Activated T-cell treated with anti-CD3 and anti-CD28 coated beads, Interleukin-2, amount 50 U/mL, for 72 hours (primary cell): Measurements from ENCODE around the gene METTL1. TPM values are rescaled to one million over a fixed set of nuclear protein-coding genes. Genes with fewer than 3 reads are reported as not detected.
"Not testable (repeated sequence)": the region's sequence is repeated elsewhere in the genome, so short reads cannot be mapped to it uniquely, and the experiment has no call there.

Experiments
- ATAC-seq, 2 donors: fragments of 150-1000 bp; cut with Tn5 transposase; replicated peaks in 1 of 2; 2 replicates each; pipeline ENCODE4 v1.10.0; 2021; ENCODE audit warnings: moderate library complexity in 2 of 2, mild to moderate bottlenecking in 1 of 2
- DNase-seq, 2 donors: peaks; one replicate each; pipeline ENCODE4 v3.0.0; 2021 to 2022; ENCODE audit warnings: mixed read lengths in 1 of 2
- H3K27ac Mint-ChIP-seq: one replicate; pipeline ENCODE4 v1.8.0; 2022; ENCODE audit warnings: mild to moderate bottlenecking, moderate library complexity, mixed read lengths
- H3K27me3 Mint-ChIP-seq: one replicate; pipeline ENCODE4 v1.8.0; 2022; ENCODE audit warnings: low read depth, mixed read lengths
- H3K36me3 Mint-ChIP-seq, 2 donors: one replicate each; pipeline ENCODE4 v1.8.0; 2022; ENCODE audit warnings: mixed read lengths in 2 of 2, mild to moderate bottlenecking in 1 of 2; ENCODE audit not compliant: insufficient read depth in 2 of 2
- H3K4me1 Mint-ChIP-seq: one replicate; pipeline ENCODE4 v1.8.0; 2022; ENCODE audit warnings: low read depth, mixed read lengths
- H3K4me3 Mint-ChIP-seq, 2 donors: one replicate each; pipeline ENCODE4 v1.8.0; 2022; ENCODE audit warnings: mild to moderate bottlenecking in 2 of 2, mixed read lengths in 2 of 2, moderate library complexity in 2 of 2
- H3K9me3 Mint-ChIP-seq, 2 donors: one replicate each; pipeline ENCODE4 v1.8.0; 2022; ENCODE audit warnings: mixed read lengths in 2 of 2
- total RNA-seq, 2 donors: library from RNA; stranded (reverse); gene quantifications; one replicate each; pipeline ENCODE4 v1.2.3, GENCODE V29; 2022

METTL1 gene
- total RNA-seq, 2 donors from 2014 or later, result 18.7 TPM

DNA sequence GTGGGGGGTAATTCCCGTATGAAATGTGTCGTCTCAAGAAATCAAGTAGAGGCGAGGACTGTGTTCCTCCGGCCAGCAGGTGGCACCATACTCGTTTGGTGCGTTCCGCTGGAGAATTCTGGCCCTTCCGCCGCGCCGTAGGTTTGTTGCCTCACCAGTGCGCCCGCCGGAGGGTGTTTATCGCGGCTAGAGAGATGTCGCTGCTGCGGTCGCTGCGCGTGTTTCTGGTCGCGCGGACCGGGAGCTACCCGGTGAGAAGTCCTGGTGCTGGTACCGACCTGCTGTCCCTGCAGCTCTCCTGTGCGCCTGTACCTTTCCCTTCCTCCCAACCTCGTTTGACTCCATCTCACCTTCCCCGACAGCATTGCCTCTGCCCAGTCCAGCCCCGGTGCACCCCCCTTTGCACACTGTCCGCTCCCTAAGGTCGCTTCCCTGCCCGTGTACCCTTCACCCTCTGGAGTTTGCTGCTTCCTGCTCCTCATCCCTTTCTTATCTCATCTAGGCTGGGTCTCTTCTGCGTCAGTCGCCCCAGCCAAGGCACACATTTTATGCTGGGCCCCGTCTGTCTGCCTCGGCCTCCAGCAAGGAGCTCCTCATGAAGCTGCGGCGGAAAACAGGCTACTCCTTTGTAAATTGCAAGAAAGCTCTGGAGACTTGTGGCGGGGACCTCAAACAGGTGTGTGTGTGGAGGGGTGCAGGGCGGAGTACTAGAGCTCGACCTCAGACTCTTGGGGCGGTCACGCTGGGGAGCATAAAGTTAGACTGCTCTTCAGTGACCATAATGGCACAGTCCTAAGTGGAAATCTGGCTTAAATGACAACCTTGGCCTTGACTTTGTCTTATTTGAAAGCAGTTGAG is 10.9 kb upstream of the METTL1 start, which contains the start of gene TSFM:
Gene TSFM, plus strand, starts transcription at position 180 of the 858 bp plus-strand sequence. Its CDS starts 15 bp downstream, at position 195.
- no peaks in the 10 kb centered on the region for H3K27me3 Mint-ChIP-seq
- peak; percentile 89 to 91 for ATAC-seq

GRCh38 chr12:57782243-57782607 is 10.3 kb upstream of the METTL1 start:
- peaks cover 1 to 18% of the 10 kb centered on the region in 2 donors for H3K36me3 Mint-ChIP-seq
- DNase-seq (no peak), ATAC-seq (peak in 1 of 2 donors; percentile 1)
- peaks cover 20% of the 10 kb centered on the region for H3K4me1 Mint-ChIP-seq
- H3K4me3 Mint-ChIP-seq, result peak overlapping the region; percentile 98
- no peaks in the 10 kb centered on the region for H3K9me3 Mint-ChIP-seq
- no peaks in the 10 kb centered on the region for H3K27me3 Mint-ChIP-seq
- peak overlapping the region; percentile 97 for H3K27ac Mint-ChIP-seq

More for the DNA sequence above, 10.9 kb upstream of the METTL1 start, which contains the start of gene TSFM:
- Mint-ChIP-seq H3K9me3 (no peaks in the 10 kb centered on the region), H3K4me1 (peaks cover 20% of the 10 kb centered on the region), H3K36me3 (peaks cover 1 to 23% of the 10 kb centered on the region in 2 donors), H3K27ac (peak within 1 kb of the TSS; percentile 97), H3K4me3 (peak within 1 kb of the TSS; percentile 98)
- peak; percentile 97 for DNase-seq

DNA sequence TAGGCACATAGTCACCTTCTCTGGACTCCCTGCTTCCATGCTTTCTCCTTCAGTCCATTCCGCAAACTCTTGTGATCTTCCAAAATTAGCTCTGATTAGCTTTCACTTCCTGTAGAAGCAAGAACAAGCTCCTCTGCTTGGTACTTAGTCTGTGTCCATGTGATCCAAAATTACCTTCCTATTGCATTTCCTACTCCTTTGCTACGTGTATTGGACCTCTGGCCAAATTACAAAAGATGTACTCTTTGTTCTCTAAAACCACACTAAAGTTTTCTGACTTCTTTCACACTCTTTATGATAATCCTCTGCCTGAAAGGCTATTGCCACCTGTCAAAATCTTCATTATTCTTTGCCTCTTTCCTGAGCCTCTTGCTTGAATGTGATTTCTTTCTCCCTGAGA is 9.9 kb upstream of the METTL1 start:
- H3K4me3 Mint-ChIP-seq, result peak overlapping the region in 1 of 2 donors; percentile 98
- H3K36me3 Mint-ChIP-seq, result peaks cover 1 to 18% of the 10 kb centered on the region in 2 donors
- H3K27me3 Mint-ChIP-seq, result no peaks in the 10 kb centered on the region
- no peaks in the 10 kb centered on the region for H3K9me3 Mint-ChIP-seq
- ATAC-seq (no peak), DNase-seq (no peak)
- H3K4me1 Mint-ChIP-seq, result peaks cover 20% of the 10 kb centered on the region
- H3K27ac Mint-ChIP-seq, result peak overlapping the region; percentile 97

- Mint-ChIP-seq H3K4me1 (peaks cover 20% of the 10 kb centered on the region), H3K36me3 (peaks cover 1 to 13% of the 10 kb centered on the region in 2 donors), H3K9me3 (no peaks in the 10 kb centered on the region), H3K27ac (peak overlapping the region; percentile 97), H3K4me3 (no peak overlapping the region), H3K27me3 (no peaks in the 10 kb centered on the region)
- no peak for ATAC-seq
- DNase-seq, result no peak
Measured at GRCh38 chr12:57781244-57781643, 9.3 kb upstream of the METTL1 start.

- Mint-ChIP-seq H3K36me3 (peaks cover 6 to 11% of the 10 kb centered on the region in 2 donors), H3K27me3 (no peaks in the 10 kb centered on the region), H3K4me3 (no peak overlapping the region), H3K4me1 (peaks cover 20% of the 10 kb centered on the region), H3K27ac (no peak overlapping the region), H3K9me3 (no peaks in the 10 kb centered on the region)
- DNase-seq, result no peak
- no peak for ATAC-seq
Measured at GRCh38 chr12:57780284-57780897, 8.5 kb upstream of the METTL1 start.

GRCh38 chr12:57779736-57780135 is 7.8 kb upstream of the METTL1 start:
- no peaks in the 10 kb centered on the region for H3K27me3 Mint-ChIP-seq
- peak overlapping the region; percentile 17 for H3K27ac Mint-ChIP-seq

GRCh38 chr12:57777911-57778310 is 6.0 kb upstream of the METTL1 start:
- Mint-ChIP-seq H3K4me3 (no peak overlapping the region), H3K4me1 (peaks cover 24% of the 10 kb centered on the region), H3K9me3 (no peaks in the 10 kb centered on the region), H3K27ac (no peak overlapping the region), H3K27me3 (no peaks in the 10 kb centered on the region), H3K36me3 (peaks cover 6% of the 10 kb centered on the region in 2 donors)
- DNase-seq (no peak), ATAC-seq (no peak)

More at GRCh38 chr12:57779736-57780135, 7.8 kb upstream of the METTL1 start:
- Mint-ChIP-seq H3K36me3 (peaks cover 6 to 11% of the 10 kb centered on the region in 2 donors), H3K4me3 (no peak overlapping the region), H3K9me3 (no peaks in the 10 kb centered on the region), H3K4me1 (peaks cover 20% of the 10 kb centered on the region)
- ATAC-seq, result no peak
- DNase-seq, result no peak

DNA sequence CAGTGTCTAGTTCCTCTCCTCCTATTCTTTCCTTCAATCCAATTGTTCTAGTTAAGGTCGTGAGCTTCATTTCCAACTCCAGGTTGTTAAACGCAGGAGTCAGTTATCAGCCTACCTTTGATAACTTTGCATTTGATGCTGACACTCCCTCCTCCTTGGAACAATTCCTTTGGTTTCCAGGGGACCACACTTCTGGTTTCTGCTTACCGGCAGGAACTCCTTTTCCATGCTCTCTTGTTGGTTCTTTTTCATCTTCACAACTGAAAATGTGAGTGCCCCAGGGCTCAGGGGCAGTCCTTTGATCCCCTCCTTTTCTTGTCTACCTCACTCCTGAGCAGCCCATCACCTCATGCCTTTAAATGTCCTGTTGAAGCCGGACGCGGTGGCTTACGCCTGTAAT is 5.5 kb upstream of the METTL1 start:
- ATAC-seq (no peak), DNase-seq (no peak)
- peaks cover 3 to 6% of the 10 kb centered on the region in 2 donors for H3K36me3 Mint-ChIP-seq
- no peak overlapping the region for H3K4me3 Mint-ChIP-seq
- peaks cover 22% of the 10 kb centered on the region for H3K4me1 Mint-ChIP-seq
- H3K9me3 Mint-ChIP-seq, result no peaks in the 10 kb centered on the region
- H3K27ac Mint-ChIP-seq, result no peak overlapping the region
- no peaks in the 10 kb centered on the region for H3K27me3 Mint-ChIP-seq

DNA sequence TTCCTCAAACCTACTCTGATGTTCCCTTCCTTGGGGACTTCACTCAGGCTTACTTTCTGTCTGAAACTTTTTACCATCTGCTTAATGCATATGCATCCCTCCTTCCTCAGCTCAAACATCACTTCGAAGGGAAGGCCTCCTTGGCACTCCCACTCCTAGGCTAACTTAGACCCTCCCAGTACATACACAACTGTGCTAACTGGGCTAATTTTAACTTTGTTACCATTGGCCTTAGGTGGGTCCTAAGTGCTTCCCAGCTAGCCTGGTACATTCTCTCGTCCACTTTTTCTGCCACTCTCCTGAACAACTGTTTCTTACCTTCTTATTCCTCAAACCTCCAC is 4.3 kb upstream of the METTL1 start:
- no peak overlapping the region for H3K27ac Mint-ChIP-seq
- H3K27me3 Mint-ChIP-seq, result no peaks in the 10 kb centered on the region
- H3K4me1 Mint-ChIP-seq, result peaks cover 20% of the 10 kb centered on the region
- peaks cover 6 to 8% of the 10 kb centered on the region in 2 donors for H3K36me3 Mint-ChIP-seq
- H3K9me3 Mint-ChIP-seq, result no peaks in the 10 kb centered on the region
- no peak overlapping the region for H3K4me3 Mint-ChIP-seq
- DNase-seq (no peak), ATAC-seq (no peak)

- peaks cover 6 to 8% of the 10 kb centered on the region in 2 donors for H3K36me3 Mint-ChIP-seq
- H3K9me3 Mint-ChIP-seq, result no peaks in the 10 kb centered on the region
- H3K4me1 Mint-ChIP-seq, result peaks cover 25% of the 10 kb centered on the region
- ATAC-seq, result no peak
- DNase-seq, result no peak
- H3K27ac Mint-ChIP-seq, result no peak overlapping the region
- no peaks in the 10 kb centered on the region for H3K27me3 Mint-ChIP-seq
- no peak overlapping the region for H3K4me3 Mint-ChIP-seq
Measured at GRCh38 chr12:57775563-57776246, 3.8 kb upstream of the METTL1 start.

DNA sequence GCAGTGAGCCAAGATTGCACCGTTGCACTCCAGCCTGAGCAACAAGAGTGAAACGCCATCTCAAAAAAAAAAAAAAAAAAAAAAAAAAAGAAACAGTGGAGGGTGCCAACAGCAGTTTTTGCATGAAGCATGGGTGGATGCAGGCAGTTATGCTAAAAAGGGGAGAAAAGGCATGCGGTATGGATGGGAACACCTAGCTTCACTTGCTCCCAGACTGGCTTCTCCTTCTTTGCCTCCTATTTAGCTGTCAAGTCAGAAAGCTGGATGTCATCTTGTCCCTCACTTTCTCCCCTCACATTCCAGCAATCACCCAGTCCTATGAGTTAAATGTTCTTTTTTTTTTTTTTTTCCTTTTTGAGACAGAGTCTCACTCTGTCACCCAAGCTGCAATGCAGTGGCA is 3.1 kb upstream of the METTL1 start:
- no peaks in the 10 kb centered on the region for H3K9me3 Mint-ChIP-seq
- no peak overlapping the region for H3K27ac Mint-ChIP-seq
- no peak overlapping the region for H3K4me3 Mint-ChIP-seq
- no peaks in the 10 kb centered on the region for H3K27me3 Mint-ChIP-seq
- peaks cover 6 to 11% of the 10 kb centered on the region in 2 donors for H3K36me3 Mint-ChIP-seq
- DNase-seq, result no peak
- peaks cover 32% of the 10 kb centered on the region for H3K4me1 Mint-ChIP-seq
- no peak for ATAC-seq

GRCh38 chr12:57774634-57775033 is 2.7 kb upstream of the METTL1 start:
- ATAC-seq, H3K4me3 Mint-ChIP-seq, DNase-seq, H3K9me3 Mint-ChIP-seq, H3K27ac Mint-ChIP-seq, H3K27me3 Mint-ChIP-seq: not testable (repeated sequence)
- peaks cover 36% of the 10 kb centered on the region for H3K4me1 Mint-ChIP-seq
- H3K36me3 Mint-ChIP-seq, result peaks cover 6 to 15% of the 10 kb centered on the region in 2 donors
